Measurements from ENCODE around the gene FIS1.
"Not testable (repeated sequence)": the region's sequence is repeated elsewhere in the genome, so short reads cannot be mapped to it uniquely, and the experiment has no call there.

Gene FIS1

GRCh38 chr7:101201695-101202602 lies 42.9 kb downstream of the FIS1 start:
- DNase-seq, result no peak

- no peak for DNase-seq
Observed at GRCh38 chr7:101200862-101201599, 43.9 kb downstream of the FIS1 start, which contains the start of gene MOGAT3. Gene MOGAT3 (minus strand): TSS chr7:101201036. CDS start chr7:101200854, 182 bp downstream.

- no peak for DNase-seq
Observed at GRCh38 chr7:101200504-101200861, 44.4 kb downstream of the FIS1 start.

- not testable (repeated sequence) for DNase-seq
Observed at GRCh38 chr7:101199522-101199921, 45.4 kb downstream of the FIS1 start.

- no peak for DNase-seq
Observed at GRCh38 chr7:101198476-101198875, 46.4 kb downstream of the FIS1 start.

GRCh38 chr7:101197991-101198390 lies 46.9 kb downstream of the FIS1 start:
- no peak for DNase-seq

- no peak for DNase-seq
Observed at GRCh38 chr7:101195884-101196283, 49.0 kb downstream of the FIS1 start.

Data from CD4-positive, alpha-beta T cell treated with Interferon alpha-2 for 1 hour (primary cell).